H1 (cell line): ENCODE results near the gene CEP76. TPM values are rescaled to one million over a fixed set of nuclear protein-coding genes. Genes with fewer than 3 reads are reported as not detected.

Source experiments
- ASH2L ChIP-seq: fragments of 200-600, 300-600 bp; sonication (generic); IDR thresholded peaks from one replicate; pipeline ENCODE4 v1.7.1; 2017; ENCODE audit warnings: low read length
- BCL11A ChIP-seq, 2 experiments: IDR thresholded peaks; one replicate each; pipeline ENCODE4 v1.6.1; 2011; ENCODE audit warnings: low read depth in 2 of 2, low read length in 2 of 2, mild to moderate bottlenecking in 2 of 2
- BRCA1 ChIP-seq: IDR thresholded peaks from 2 replicates; pipeline ENCODE4 v1.6.1; 2012; ENCODE audit warnings: low read depth, low read length, improper control_type of control experiment
- CEBPB ChIP-seq: IDR thresholded peaks from 2 replicates; pipeline ENCODE4 v1.6.1; 2012; ENCODE audit warnings: low read depth, low read length
- CTBP2 ChIP-seq: IDR thresholded peaks from 2 replicates; pipeline ENCODE4 v1.7.0; 2011; ENCODE audit warnings: borderline replicate concordance, mild to moderate bottlenecking, moderate library complexity, mixed read lengths, low read length; ENCODE audit not compliant: insufficient read depth, insufficient read length
- CTCF ChIP-seq, 3 experiments: IDR thresholded peaks; 1 replicate in 2 of 3; 2 replicates in 1 of 3; pipeline versions ENCODE4 v1.5.1 to v1.6.1; 2011; ENCODE audit warnings: low read length in 3 of 3, mild to moderate bottlenecking in 3 of 3, inconsistent platforms in 2 of 3, low read depth in 1 of 3, moderate library complexity in 1 of 3; ENCODE audit not compliant: insufficient read depth in 1 of 3; ENCODE audit errors: control extremely low read depth in 1 of 3
- E2F6 ChIP-seq: IDR thresholded peaks from 2 replicates; pipeline ENCODE4 v1.6.1; 2012; ENCODE audit warnings: inconsistent platforms
- EGR1 ChIP-seq: IDR thresholded peaks from 2 replicates; pipeline ENCODE4 v1.6.1; 2011; ENCODE audit warnings: low read depth, low read length, borderline replicate concordance
- EZH2 ChIP-seq: fragments of 200-600 bp; sonication (generic); IDR thresholded peaks from 2 replicates; pipeline ENCODE4 v1.7.1; 2012; ENCODE audit warnings: low read depth, mild to moderate bottlenecking, moderate library complexity, low read length, inconsistent platforms; ENCODE audit not compliant: severe bottlenecking
- KDM1A ChIP-seq: fragments of 200-600, 300-600 bp; sonication (generic); IDR thresholded peaks from 2 replicates; pipeline ENCODE4 v1.7.1; 2016; ENCODE audit warnings: mild to moderate bottlenecking, low read length, borderline replicate concordance
- MAX ChIP-seq: IDR thresholded peaks from 2 replicates; pipeline ENCODE4 v1.6.1; 2012; ENCODE audit warnings: inconsistent platforms
- NANOG ChIP-seq: IDR thresholded peaks from 2 replicates; pipeline ENCODE4 v1.6.1; 2011; ENCODE audit warnings: low read length, low read depth, mild to moderate bottlenecking, inconsistent platforms; ENCODE audit not compliant: insufficient read depth, poor library complexity, severe bottlenecking
- POLR2A ChIP-seq, 2 experiments: IDR thresholded peaks; 1 replicate in 1 of 2; 2 replicates in 1 of 2; pipeline ENCODE4 v1.6.1; 2011; ENCODE audit warnings: low read depth in 2 of 2, low read length in 2 of 2, mild to moderate bottlenecking in 2 of 2; ENCODE audit errors: control extremely low read depth in 1 of 2
- POU5F1 ChIP-seq: IDR thresholded peaks from 2 replicates; pipeline ENCODE4 v1.6.1; 2011; ENCODE audit warnings: low read depth, mild to moderate bottlenecking, low read length, moderate library complexity
- RAD21 ChIP-seq, 2 experiments: IDR thresholded peaks in 1 of 2; conservative IDR thresholded peaks in 1 of 2; 2 replicates each; pipeline ENCODE4 v1.6.1; 2011; ENCODE audit warnings: low read depth in 2 of 2, low read length in 2 of 2, improper control_type of control experiment in 1 of 2, inconsistent platforms in 1 of 2, mild to moderate bottlenecking in 1 of 2, moderate library complexity in 1 of 2
- SIN3A ChIP-seq, 2 experiments: IDR thresholded peaks in 1 of 2; conservative IDR thresholded peaks in 1 of 2; 2 replicates each; pipeline ENCODE4 v1.6.1; 2011 to 2012; ENCODE audit warnings: low read length in 2 of 2, improper control_type of control experiment in 1 of 2, low read depth in 1 of 2, mild to moderate bottlenecking in 1 of 2
- SIRT6 ChIP-seq: IDR thresholded peaks from one replicate; pipeline ENCODE4 v1.7.1; 2012; ENCODE audit warnings: low read length, inconsistent platforms
- SUZ12 ChIP-seq: fragments of 200-600 bp; sonication (generic); IDR thresholded peaks from 2 replicates; pipeline ENCODE4 v1.6.1; 2012; ENCODE audit warnings: mild to moderate bottlenecking, inconsistent platforms, low read length, moderate library complexity, mixed read lengths
- TBP ChIP-seq: IDR thresholded peaks from 2 replicates; pipeline ENCODE4 v1.6.1; 2011; ENCODE audit warnings: low read depth, low read length, improper control_type of control experiment
- polyA plus RNA-seq, 7 experiments: library from polyadenylated mRNA; depleted of rRNA in 3 of 7; stranded (reverse) in 5 of 7; unstranded in 2 of 7; fragments of >200 nt in 5 of 7; fragments of 200-250 nt in 2 of 7; gene quantifications; 1 replicate in 5 of 7; 2 replicates in 1 of 7; 4 replicates in 1 of 7; pipeline versions ENCODE4 v1.2.1 to v1.2.3, GENCODE V29; 2011 to 2013; ENCODE audit warnings: missing spikeins in 2 of 7, mixed read lengths in 2 of 7
- total RNA-seq: library from RNA; stranded (reverse); fragmentation: NEBNext Ultra II Directional; extraction: Animal tissue kit (Norgen Biotek cat#: 25700); gene quantifications from 2 replicates; pipeline ENCODE4 v1.2.1, GENCODE V29; 2021

The CEP76 gene
- total and polyA plus RNA-seq, 2 of the 8 experiments (the other 6 are each of a cell fraction or from before 2014, with no cell fraction given): 9.0 to 18.1 TPM

GRCh38 chr18:12703096-12703567 lies 609 bp upstream of the CEP76 start (continued):
- 0 out of 4 replicates have a peak, but pooled peaks have one; percentile 17 to 27 for TF ChIP-seq SIN3A (conservative IDR thresholded peaks at IDR 0.05 in 1 of 2, IDR thresholded peaks at IDR 0.05 in 1 of 2; ENCODE audit: low read depth in 1 of 2, low read length in 2 of 2)
- no peak for TF ChIP-seq TBP
- TF ChIP-seq POLR2A (IDR thresholded peaks at IDR 0.05; ENCODE audit: control extremely low read depth in 1 of 2, low read depth in 2 of 2, low read length in 2 of 2): no peak
- no peak for TF ChIP-seq E2F6
- no peak for TF ChIP-seq SUZ12
- TF ChIP-seq SIRT6: no peak
- no peak for TF ChIP-seq CTBP2
- no peak for TF ChIP-seq MAX
- TF ChIP-seq BCL11A (IDR thresholded peaks at IDR 0.05; ENCODE audit: low read depth in 2 of 2, low read length in 2 of 2): no peak
- no peak for TF ChIP-seq POU5F1
- no peak for TF ChIP-seq CTCF (IDR thresholded peaks at IDR 0.05; ENCODE audit: control extremely low read depth in 1 of 3, insufficient read depth in 1 of 3, low read depth in 1 of 3, low read length in 3 of 3)
- TF ChIP-seq RAD21 (IDR thresholded peaks at IDR 0.05 in 1 of 2, conservative IDR thresholded peaks at IDR 0.05 in 1 of 2; ENCODE audit: low read depth in 2 of 2, low read length in 2 of 2): no peak
- peak; percentile 73 for TF ChIP-seq ASH2L
- no peak for TF ChIP-seq EZH2
- TF ChIP-seq BRCA1: no peak
- TF ChIP-seq KDM1A: no peak
- no peak for TF ChIP-seq EGR1
- no peak for TF ChIP-seq NANOG
- TF ChIP-seq CEBPB: no peak
